Endothelial cell of umbilical vein (primary cell): ENCODE results near the gene PPP4C.

Source experiments
- EZH2 ChIP-seq: IDR thresholded peaks from 2 replicates; pipeline ENCODE4 v1.6.1; 2012; ENCODE audit warnings: borderline replicate concordance, low read depth, mild to moderate bottlenecking, moderate library complexity, low read length, inconsistent platforms; ENCODE audit not compliant: severe bottlenecking
- POLR2A ChIP-seq: IDR thresholded peaks from 2 replicates; pipeline ENCODE4 v1.6.1; 2012; ENCODE audit warnings: low read depth, mild to moderate bottlenecking, control low read depth, low read length
- TF ChIP-seq, protein P1 (sequence below), 2 donors: IDR thresholded peaks; 1 replicate in 1 of 2; 2 replicates in 1 of 2; pipeline ENCODE4 v1.5.1; 2011; ENCODE audit warnings: low read length in 2 of 2, mild to moderate bottlenecking in 2 of 2, moderate library complexity in 2 of 2, control low read depth in 1 of 2, inconsistent platforms in 1 of 2, low read depth in 1 of 2; ENCODE audit not compliant: insufficient read depth in 1 of 2; ENCODE audit errors: extremely low read depth in 1 of 2

DNA sequence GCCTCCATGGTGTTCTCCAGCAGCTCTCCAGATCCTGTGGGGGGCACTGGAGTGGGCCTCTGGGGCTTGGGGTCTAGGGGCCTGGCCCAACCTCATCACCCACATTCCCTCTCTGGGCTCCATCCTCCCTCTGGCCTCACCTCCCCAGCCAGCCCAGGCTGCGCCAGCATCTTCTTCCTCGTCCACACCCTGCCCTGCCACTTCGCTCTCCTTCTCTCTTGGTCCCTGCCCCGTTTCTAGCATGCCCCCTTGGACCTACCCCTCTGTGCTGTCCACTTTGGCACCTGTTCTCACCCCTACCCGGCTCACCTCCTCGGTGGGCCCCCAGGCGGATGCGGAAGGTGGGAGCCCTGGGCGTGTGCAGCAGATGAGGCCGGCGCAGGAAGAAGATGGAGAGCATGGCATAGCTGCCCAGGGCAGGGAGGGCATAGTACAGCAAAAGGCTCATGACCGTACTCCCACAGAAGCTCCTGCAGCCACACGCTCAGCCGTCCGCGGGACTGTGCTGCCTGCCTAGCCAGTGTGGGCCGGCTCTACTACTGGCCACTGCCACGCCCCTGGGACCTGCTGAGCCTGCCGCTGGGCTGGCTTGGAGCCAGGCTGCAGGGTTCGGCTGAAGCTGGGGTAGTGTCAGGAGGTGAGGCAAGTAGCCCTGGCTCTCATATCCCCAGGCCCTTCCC, 37.4 kb downstream of the PPP4C start, which contains the start of gene GDPD3:
- TF ChIP-seq, protein P1, sequence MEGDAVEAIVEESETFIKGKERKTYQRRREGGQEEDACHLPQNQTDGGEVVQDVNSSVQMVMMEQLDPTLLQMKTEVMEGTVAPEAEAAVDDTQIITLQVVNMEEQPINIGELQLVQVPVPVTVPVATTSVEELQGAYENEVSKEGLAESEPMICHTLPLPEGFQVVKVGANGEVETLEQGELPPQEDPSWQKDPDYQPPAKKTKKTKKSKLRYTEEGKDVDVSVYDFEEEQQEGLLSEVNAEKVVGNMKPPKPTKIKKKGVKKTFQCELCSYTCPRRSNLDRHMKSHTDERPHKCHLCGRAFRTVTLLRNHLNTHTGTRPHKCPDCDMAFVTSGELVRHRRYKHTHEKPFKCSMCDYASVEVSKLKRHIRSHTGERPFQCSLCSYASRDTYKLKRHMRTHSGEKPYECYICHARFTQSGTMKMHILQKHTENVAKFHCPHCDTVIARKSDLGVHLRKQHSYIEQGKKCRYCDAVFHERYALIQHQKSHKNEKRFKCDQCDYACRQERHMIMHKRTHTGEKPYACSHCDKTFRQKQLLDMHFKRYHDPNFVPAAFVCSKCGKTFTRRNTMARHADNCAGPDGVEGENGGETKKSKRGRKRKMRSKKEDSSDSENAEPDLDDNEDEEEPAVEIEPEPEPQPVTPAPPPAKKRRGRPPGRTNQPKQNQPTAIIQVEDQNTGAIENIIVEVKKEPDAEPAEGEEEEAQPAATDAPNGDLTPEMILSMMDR (IDR thresholded peaks at IDR 0.05; ENCODE audit: extremely low read depth in 1 of 2, insufficient read depth in 1 of 2, low read depth in 1 of 2, low read length in 2 of 2), result no peak
- no peak for TF ChIP-seq POLR2A
- no peak for TF ChIP-seq EZH2
